ENCODE data around the gene LDB2. TPM values are rescaled to one million over a fixed set of nuclear protein-coding genes. Genes with fewer than 3 reads are reported as not detected.

Gene LDB2
- total RNA-seq, result 10 to 100 TPM; 10.1 to 18.9 (median 12.4) TPM
- 1 to 10 TPM; 7.0 to 9.0 (median 8.9) TPM for polyA plus RNA-seq
- long read RNA-seq, donor 1, partial matches to known transcripts, result 1 of 7 reads
- long read RNA-seq, donor 1, other reads (novel, unspliced or antisense), result 2 of 7 reads
- long read RNA-seq, donor 2, partial matches to known transcripts, result 1 of 11 reads
- long read RNA-seq, donor 2, other reads (novel, unspliced or antisense), result 5 of 11 reads

DNA sequence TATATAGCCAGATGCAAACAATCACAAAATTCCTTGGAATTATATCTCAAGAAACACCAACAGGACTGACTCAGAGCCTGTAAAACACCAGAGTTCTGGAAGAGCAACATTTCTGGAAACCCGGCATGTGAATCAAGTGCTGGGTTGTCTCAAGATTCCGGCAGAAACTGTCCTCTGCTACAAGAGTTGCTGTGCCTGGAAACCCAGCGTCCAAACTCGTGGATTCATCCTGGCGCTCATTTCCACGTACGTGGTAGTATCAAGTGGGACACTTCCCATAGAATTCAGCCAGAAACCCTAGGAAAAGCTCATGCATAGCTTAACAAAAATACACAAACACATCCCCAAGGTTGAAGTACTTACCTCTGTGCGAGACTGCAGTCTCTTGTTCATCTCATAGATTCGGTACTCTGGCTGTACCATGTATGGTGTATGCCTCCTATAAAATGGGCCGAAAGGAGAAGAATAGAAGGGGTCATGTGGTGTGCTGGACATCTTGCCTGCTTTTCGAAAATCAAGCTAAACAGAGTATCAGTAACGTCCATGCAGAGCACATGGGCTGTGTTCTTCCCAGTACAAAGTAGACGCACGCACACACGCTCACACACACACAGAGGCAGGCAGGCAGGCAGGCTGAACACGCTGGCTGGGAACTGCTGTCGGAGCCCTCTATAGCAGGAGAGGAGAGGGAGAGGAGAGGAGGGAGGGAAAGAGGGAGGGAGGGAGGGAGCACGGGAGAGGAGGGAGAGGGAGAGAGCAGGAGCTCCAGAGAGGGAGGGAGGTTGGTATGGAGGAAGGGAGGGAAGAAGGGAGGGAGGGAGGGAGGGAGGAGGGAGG lies at the start of gene LDB2:
TSS of gene LDB2 (minus strand) at position 655 of the 837 bp plus-strand sequence.
- Histone ChIP-seq H3K4me3 (peak within 1 kb of the TSS; percentile 66), H3K27me3 (ENCODE audit: insufficient read depth in 3 of 3, low read length in 2 of 3) (peaks cover 0 to 5% (median 1%) of the 10 kb centered on the region in 3 donors), H3K4me1 (no peaks in the 10 kb centered on the region), H3K36me3 (ENCODE audit: insufficient read depth in 1 of 2, low read depth in 1 of 2) (no peaks in the 10 kb centered on the region), H3K9me3 (no peaks in the 10 kb centered on the region), H3K27ac (peak within 1 kb of the TSS; percentile 55)
- TF ChIP-seq, protein P1, sequence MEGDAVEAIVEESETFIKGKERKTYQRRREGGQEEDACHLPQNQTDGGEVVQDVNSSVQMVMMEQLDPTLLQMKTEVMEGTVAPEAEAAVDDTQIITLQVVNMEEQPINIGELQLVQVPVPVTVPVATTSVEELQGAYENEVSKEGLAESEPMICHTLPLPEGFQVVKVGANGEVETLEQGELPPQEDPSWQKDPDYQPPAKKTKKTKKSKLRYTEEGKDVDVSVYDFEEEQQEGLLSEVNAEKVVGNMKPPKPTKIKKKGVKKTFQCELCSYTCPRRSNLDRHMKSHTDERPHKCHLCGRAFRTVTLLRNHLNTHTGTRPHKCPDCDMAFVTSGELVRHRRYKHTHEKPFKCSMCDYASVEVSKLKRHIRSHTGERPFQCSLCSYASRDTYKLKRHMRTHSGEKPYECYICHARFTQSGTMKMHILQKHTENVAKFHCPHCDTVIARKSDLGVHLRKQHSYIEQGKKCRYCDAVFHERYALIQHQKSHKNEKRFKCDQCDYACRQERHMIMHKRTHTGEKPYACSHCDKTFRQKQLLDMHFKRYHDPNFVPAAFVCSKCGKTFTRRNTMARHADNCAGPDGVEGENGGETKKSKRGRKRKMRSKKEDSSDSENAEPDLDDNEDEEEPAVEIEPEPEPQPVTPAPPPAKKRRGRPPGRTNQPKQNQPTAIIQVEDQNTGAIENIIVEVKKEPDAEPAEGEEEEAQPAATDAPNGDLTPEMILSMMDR (IDR thresholded peaks at IDR 0.05), result no peak
- intact Hi-C loops (cut with DNase I), result no loop called here
- WGBS, 3 donors, result 4 to 5% (median 5%) methylated on average over 17 to 18 of the region's 18 CpGs
- DNase-seq (peak; percentile 39 to 67), ATAC-seq (peak; percentile 34 to 66 (median 50))

DNA sequence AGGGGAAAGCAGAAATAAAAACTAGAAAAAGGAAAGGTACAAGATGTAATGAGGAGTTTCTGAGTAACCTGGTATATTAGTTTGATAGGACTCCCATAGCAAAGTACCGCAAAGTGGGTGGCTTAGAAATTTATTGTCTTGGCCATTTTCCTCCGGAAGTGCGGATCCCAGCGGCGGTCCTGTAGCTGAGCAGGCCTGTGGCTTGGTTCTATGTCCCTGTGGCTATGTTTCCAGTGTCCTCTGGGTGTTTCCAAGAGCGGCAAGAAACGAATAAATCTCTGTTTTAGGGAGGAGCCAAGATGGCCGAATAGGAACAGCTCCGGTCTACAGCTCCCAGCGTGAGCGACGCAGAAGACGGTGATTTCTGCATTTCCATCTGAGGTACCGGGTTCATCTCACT lies 44.0 kb upstream of the LDB2 start:
- ATAC-seq (no peak), DNase-seq (no peak)
- H3K36me3 ChIP-seq (ENCODE audit: insufficient read depth in 1 of 2, low read depth in 1 of 2), result no peaks in the 10 kb centered on the region
- no peak overlapping the region for H3K27ac ChIP-seq
- 96% methylated on average over 13 of the region's 14 CpGs for WGBS, 3 donors
- H3K4me1 ChIP-seq, result no peaks in the 10 kb centered on the region
- no peaks in the 10 kb centered on the region for H3K27me3 ChIP-seq (ENCODE audit: insufficient read depth in 3 of 3, low read length in 2 of 3)
- intact Hi-C loops (cut with DNase I), result no loop called here
- TF ChIP-seq, protein P1 (IDR thresholded peaks at IDR 0.05), result no peak
- no peaks in the 10 kb centered on the region for H3K9me3 ChIP-seq
- H3K4me3 ChIP-seq, result no peak overlapping the region

DNA sequence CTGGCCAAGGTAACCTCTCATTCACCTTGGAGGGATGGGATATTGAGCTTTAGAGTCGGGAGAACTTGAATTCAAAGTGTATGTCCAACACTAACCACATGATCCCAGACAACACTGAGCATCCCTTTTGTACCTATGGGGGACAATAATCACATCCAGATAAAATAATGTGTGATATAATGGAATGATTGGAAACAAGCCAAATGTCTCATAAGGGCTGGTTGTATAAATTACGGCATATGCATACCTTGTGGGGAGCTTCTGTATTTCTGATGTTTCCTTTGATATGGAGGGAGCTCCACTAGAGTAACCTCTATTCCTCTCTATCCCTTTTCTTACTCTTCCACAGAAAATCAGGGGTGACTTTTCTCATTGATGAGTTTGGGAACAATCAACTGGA lies 40.7 kb upstream of the LDB2 start:
- H3K27ac ChIP-seq, result no peak overlapping the region
- no peak for ATAC-seq
- no peaks in the 10 kb centered on the region for H3K4me1 ChIP-seq
- H3K36me3 ChIP-seq (ENCODE audit: insufficient read depth in 1 of 2, low read depth in 1 of 2), result no peaks in the 10 kb centered on the region
- 83 to 91% (median 86%) methylated on average over 2 of the region's 2 CpGs for WGBS, 3 donors
- H3K9me3 ChIP-seq, result no peaks in the 10 kb centered on the region
- intact Hi-C loops (cut with DNase I), result no loop called here
- H3K27me3 ChIP-seq (ENCODE audit: insufficient read depth in 3 of 3, low read length in 2 of 3), result no peaks in the 10 kb centered on the region
- no peak overlapping the region for H3K4me3 ChIP-seq
- TF ChIP-seq, protein P1 (IDR thresholded peaks at IDR 0.05), result no peak
- no peak for DNase-seq

DNA sequence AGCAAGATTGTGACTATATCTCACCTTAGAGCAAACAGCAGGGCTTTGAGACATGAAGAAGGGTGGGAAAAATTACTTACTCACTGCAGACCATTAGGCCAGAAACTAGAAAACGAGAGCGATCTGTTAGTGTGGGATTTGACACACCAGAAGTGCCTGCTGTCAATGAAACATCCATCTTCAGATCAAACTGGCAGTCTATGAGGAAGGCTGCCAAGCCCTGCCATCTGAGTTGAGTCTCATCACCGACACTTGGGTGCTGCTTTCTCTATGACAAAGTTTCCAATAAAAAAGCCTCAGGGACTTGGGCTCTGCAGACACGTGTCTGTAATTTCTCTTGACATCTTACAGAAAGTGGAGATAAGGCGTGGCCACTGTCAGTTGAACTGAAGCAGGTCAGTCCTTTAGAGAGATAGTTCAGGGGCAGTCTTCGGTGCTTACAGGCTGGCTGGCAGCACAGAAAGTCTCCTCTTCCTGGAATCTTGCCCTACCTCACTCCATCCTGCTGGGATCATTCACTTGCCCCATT lies 40.1 kb upstream of the LDB2 start:
- ATAC-seq, result no peak
- TF ChIP-seq, protein P1 (IDR thresholded peaks at IDR 0.05), result no peak
- WGBS, 3 donors, result 70 to 80% (median 76%) methylated on average over 6 of the region's 6 CpGs

More for the DNA sequence above, 40.1 kb upstream of the LDB2 start:
- intact Hi-C loops (cut with DNase I), result no loop called here
- no peak overlapping the region for H3K4me3 ChIP-seq
- no peak overlapping the region for H3K27ac ChIP-seq
- H3K9me3 ChIP-seq, result no peaks in the 10 kb centered on the region
- no peaks in the 10 kb centered on the region for H3K27me3 ChIP-seq (ENCODE audit: insufficient read depth in 3 of 3, low read length in 2 of 3)
- H3K4me1 ChIP-seq, result no peaks in the 10 kb centered on the region
- H3K36me3 ChIP-seq (ENCODE audit: insufficient read depth in 1 of 2, low read depth in 1 of 2), result no peaks in the 10 kb centered on the region
- no peak for DNase-seq

All from psoas muscle (tissue), 8 donors.